Hepatic stellate cell (primary cell): Measurements from ENCODE around the gene TGFBR3.

Source experiments
- DNase-seq: peaks from one replicate; pipeline ENCODE4 v3.0.0; 2011; ENCODE audit warnings: low spot score

Gene TGFBR3

GRCh38 chr1:91635763-91636162, 250.2 kb downstream of the TGFBR3 start:
- DNase-seq, result no peak

- no peak for DNase-seq
These were observed 252.5 kb downstream of the TGFBR3 start for GRCh38 chr1:91633438-91633837.

GRCh38 chr1:91631718-91632330, 254.1 kb downstream of the TGFBR3 start:
- DNase-seq, result no peak

- no peak for DNase-seq
These were observed 255.1 kb downstream of the TGFBR3 start for GRCh38 chr1:91630803-91631202.
